ENCODE measurements around the gene CFC1.
"Not testable (repeated sequence)": the region's sequence is repeated elsewhere in the genome, so short reads cannot be mapped to it uniquely, and the experiment has no call there.

CFC1 gene

GRCh38 chr2:130599393-130599792 is at the start of gene CFC1:
Gene CFC1 (minus strand): TSS chr2:130599575. CDS start chr2:130599287, 288 bp downstream.
- DNase-seq: not testable (repeated sequence)

- DNase-seq: not testable (repeated sequence)
Measured at GRCh38 chr2:130641688-130642087, 42.3 kb upstream of the CFC1 start.

GRCh38 chr2:130638973-130639372 is 39.6 kb upstream of the CFC1 start:
- not testable (repeated sequence) for DNase-seq

- not testable (repeated sequence) for DNase-seq
Measured at GRCh38 chr2:130628784-130629475, 29.6 kb upstream of the CFC1 start.

- not testable (repeated sequence) for DNase-seq
Measured at GRCh38 chr2:130611140-130611539, 11.8 kb upstream of the CFC1 start, which contains the start of gene POTEJ. Gene POTEJ (plus strand): TSS chr2:130611440. CDS start chr2:130611533, 93 bp downstream.

GRCh38 chr2:130610486-130610885 is 11.1 kb upstream of the CFC1 start:
- not testable (repeated sequence) for DNase-seq

- not testable (repeated sequence) for DNase-seq
Measured at GRCh38 chr2:130609002-130609920, 9.9 kb upstream of the CFC1 start.

GRCh38 chr2:130608276-130609001 is 9.1 kb upstream of the CFC1 start:
- DNase-seq: not testable (repeated sequence)

- not testable (repeated sequence) for DNase-seq
Measured at GRCh38 chr2:130601648-130602302, 2.4 kb upstream of the CFC1 start.

- not testable (repeated sequence) for DNase-seq
Measured at GRCh38 chr2:130599926-130600325, 551 bp upstream of the CFC1 start.

GRCh38 chr2:130598463-130598862 is 912 bp downstream of the CFC1 start:
- DNase-seq: not testable (repeated sequence)

- DNase-seq: not testable (repeated sequence)
Measured at GRCh38 chr2:130597994-130598393, 1.4 kb downstream of the CFC1 start.

- not testable (repeated sequence) for DNase-seq
Measured at GRCh38 chr2:130596757-130597156, 2.6 kb downstream of the CFC1 start.

GRCh38 chr2:130594011-130594410 is 5.4 kb downstream of the CFC1 start:
- DNase-seq: not testable (repeated sequence)

- not testable (repeated sequence) for DNase-seq
Measured at GRCh38 chr2:130592791-130593414, 6.5 kb downstream of the CFC1 start.

GRCh38 chr2:130590842-130591359 is 8.5 kb downstream of the CFC1 start:
- DNase-seq: not testable (repeated sequence)

GRCh38 chr2:130590170-130590841 is 9.1 kb downstream of the CFC1 start:
- DNase-seq: not testable (repeated sequence)

- not testable (repeated sequence) for DNase-seq
Measured at GRCh38 chr2:130588688-130589458, 10.5 kb downstream of the CFC1 start.

GRCh38 chr2:130584726-130585125 is 14.6 kb downstream of the CFC1 start:
- DNase-seq: not testable (repeated sequence)

- DNase-seq: not testable (repeated sequence)
Measured at GRCh38 chr2:130583582-130583981, 15.8 kb downstream of the CFC1 start.

All from fibroblast of skin of right quadriceps (primary cell).